B cell (primary cell): ENCODE data around the gene FRMD8. TPM values are rescaled to one million over a fixed set of nuclear protein-coding genes. Genes with fewer than 3 reads are reported as not detected.

Source experiments
- ATAC-seq: fragments of 200-7000 bp; cut with Tn5 transposase; one replicate; pipeline ENCODE4 v1.10.0; 2021; ENCODE audit warnings: low read depth, mild to moderate bottlenecking, moderate number of reproducible peaks, moderate library complexity
- CTCF ChIA-PET: fragments of 350-600 bp; sonication (Branson Sonifier 250); formaldehyde crosslinking; loops from one replicate; lab custom pipeline; 2021; ENCODE audit warnings: antibody characterized with exemption, inconsistent platforms; lab: Charles Lee
- POLR2A ChIA-PET: fragments of 350-600 bp; sonication (Branson Sonifier 250); formaldehyde crosslinking; loops from one replicate; lab custom pipeline; 2021; ENCODE audit warnings: antibody characterized with exemption; lab: Charles Lee
- DNase-seq: peaks from one replicate; pipeline ENCODE4 v3.0.0; 2013
- H2AFZ ChIP-seq: 2 replicates; pipeline ENCODE4 v1.6.1; 2012; ENCODE audit warnings: mild to moderate bottlenecking, low read depth, low read length; ENCODE audit not compliant: insufficient read depth, poor library complexity, severe bottlenecking
- H3K27ac ChIP-seq, 2 donors: 1 replicate in 1 of 2; 2 replicates in 1 of 2; pipeline ENCODE4 v1.5.1; 2012 to 2013; ENCODE audit warnings: low read length in 2 of 2, mild to moderate bottlenecking in 2 of 2, moderate library complexity in 1 of 2
- H3K27me3 ChIP-seq, 4 experiments: fragments of 200-600 bp in 1 of 4; sonication (generic) in 1 of 4; replicated peaks in 1 of 4; 1 replicate in 2 of 4; 2 replicates in 2 of 4; pipeline versions ENCODE4 v1.6.1 to v1.7.0; 2013 to 2016; ENCODE audit warnings: low read length in 3 of 4, mild to moderate bottlenecking in 2 of 4, mixed read lengths in 1 of 4, moderate library complexity in 1 of 4; ENCODE audit not compliant: insufficient read depth in 4 of 4, control insufficient read depth in 3 of 4; ENCODE audit errors: control extremely low read depth in 1 of 4
- H3K36me3 ChIP-seq, 2 experiments: replicated peaks in 1 of 2; 1 replicate in 1 of 2; 2 replicates in 1 of 2; pipeline versions ENCODE4 v1.6.1 to v1.7.1; 2013; ENCODE audit warnings: low read length in 1 of 2; ENCODE audit not compliant: insufficient read depth in 2 of 2, control insufficient read depth in 1 of 2; ENCODE audit errors: control extremely low read depth in 1 of 2, extremely low read depth in 1 of 2
- H3K4me1 ChIP-seq, 2 donors: fragments of 200-600 bp in 1 of 2; sonication (generic) in 1 of 2; 1 replicate in 1 of 2; 2 replicates in 1 of 2; pipeline versions ENCODE4 v1.5.1 to v1.6.1; 2013 to 2017; ENCODE audit warnings: low read length in 2 of 2; ENCODE audit not compliant: control insufficient read depth in 2 of 2, insufficient read depth in 2 of 2
- H3K4me2 ChIP-seq: replicated peaks from 2 replicates; pipeline ENCODE3; 2012; ENCODE audit warnings: mild to moderate bottlenecking, low read depth, low read length; ENCODE audit not compliant: poor library complexity, severe bottlenecking
- H3K4me3 ChIP-seq, 5 experiments: fragments of 200-600 bp in 1 of 5; sonication (generic) in 1 of 5; 1 replicate in 3 of 5; 2 replicates in 2 of 5; pipeline versions ENCODE4 v1.5.1 to v1.7.0; 2011 to 2016; ENCODE audit warnings: low read length in 4 of 5, mild to moderate bottlenecking in 4 of 5, low read depth in 2 of 5, control low read depth in 1 of 5, moderate library complexity in 1 of 5; ENCODE audit not compliant: insufficient read depth in 1 of 5; ENCODE audit errors: control extremely low read depth in 1 of 5, extremely low read depth in 1 of 5
- H3K79me2 ChIP-seq: fragments of 200-600 bp; sonication (generic); one replicate; pipeline ENCODE4 v1.6.0; 2016; ENCODE audit warnings: low read length; ENCODE audit not compliant: control insufficient read depth, insufficient read depth
- H3K9ac ChIP-seq: fragments of 200-600 bp; sonication (generic); 2 replicates; pipeline ENCODE4 v1.6.1; 2017; ENCODE audit warnings: mild to moderate bottlenecking, low read length, moderate library complexity
- H3K9me3 ChIP-seq, 3 donors: one replicate each; pipeline versions ENCODE4 v1.6.1 to v1.7.1; 2013; ENCODE audit warnings: low read length in 2 of 3; ENCODE audit not compliant: control insufficient read depth in 2 of 3, insufficient read depth in 1 of 3; ENCODE audit errors: control extremely low read depth in 1 of 3
- H4K20me1 ChIP-seq: 2 replicates; pipeline ENCODE4 v1.6.0; 2012; ENCODE audit warnings: mild to moderate bottlenecking, low read length; ENCODE audit not compliant: insufficient read depth, control insufficient read depth, poor library complexity, severe bottlenecking
- H3K27ac Mint-ChIP-seq: one replicate; pipeline ENCODE4 v1.8.0; 2021; ENCODE audit warnings: mixed read lengths
- H3K27me3 Mint-ChIP-seq: one replicate; pipeline ENCODE4 v1.8.0; 2021; ENCODE audit warnings: mixed read lengths
- H3K4me1 Mint-ChIP-seq: one replicate; pipeline ENCODE4 v1.8.0; 2021; ENCODE audit warnings: mixed read lengths
- H3K4me3 Mint-ChIP-seq: one replicate; pipeline ENCODE4 v1.8.0; 2021; ENCODE audit warnings: mixed read lengths
- H3K9me3 Mint-ChIP-seq: one replicate; pipeline ENCODE4 v1.8.0; 2022; ENCODE audit warnings: mixed read lengths; ENCODE audit not compliant: insufficient read depth
- EZH2 ChIP-seq: IDR thresholded peaks from 2 replicates; pipeline ENCODE4 v1.6.1; 2012; ENCODE audit warnings: borderline replicate concordance, low read depth, mild to moderate bottlenecking, moderate library complexity, low read length; ENCODE audit not compliant: insufficient read depth, poor library complexity, severe bottlenecking
- WGBS: methylation state at CpG from one replicate; pipeline ENCODE4 v1.1.5; 2013; ENCODE audit warnings: missing lambda C conversion rate; ENCODE audit not compliant: insufficient coverage; 5-methylcytosine and 5-hydroxymethylcytosine counted together
- intact Hi-C: fragments of 100-400 bp; cut with micrococcal nuclease; formaldehyde crosslinking; loops from one replicate; pipeline ENCODE4 v1.10.0; 2022
- polyA plus RNA-seq: library from polyadenylated mRNA; depleted of rRNA; stranded (reverse); fragments of >200 nt; gene quantifications from 2 replicates; pipeline ENCODE4 v1.2.3, GENCODE V29; 2012
- total RNA-seq, 2 donors: library from RNA; stranded (reverse); fragments of 120-200 nt in 1 of 2; gene quantifications; 1 replicate in 1 of 2; 2 replicates in 1 of 2; pipeline versions ENCODE4 v1.2.3 to v1.2.4, GENCODE V29; 2013 to 2022
- TF ChIP-seq, protein P1 (sequence below): fragments of 200-600 bp; IDR thresholded peaks from one replicate; pipeline ENCODE4 v1.8.0; 2022; ENCODE audit warnings: antibody characterized with exemption, mild to moderate bottlenecking

The FRMD8 gene
- total and polyA plus RNA-seq, 2 donors (not counting 1 experiment from before 2014, with no cell fraction given) = 44.3 to 73.6 TPM

DNA sequence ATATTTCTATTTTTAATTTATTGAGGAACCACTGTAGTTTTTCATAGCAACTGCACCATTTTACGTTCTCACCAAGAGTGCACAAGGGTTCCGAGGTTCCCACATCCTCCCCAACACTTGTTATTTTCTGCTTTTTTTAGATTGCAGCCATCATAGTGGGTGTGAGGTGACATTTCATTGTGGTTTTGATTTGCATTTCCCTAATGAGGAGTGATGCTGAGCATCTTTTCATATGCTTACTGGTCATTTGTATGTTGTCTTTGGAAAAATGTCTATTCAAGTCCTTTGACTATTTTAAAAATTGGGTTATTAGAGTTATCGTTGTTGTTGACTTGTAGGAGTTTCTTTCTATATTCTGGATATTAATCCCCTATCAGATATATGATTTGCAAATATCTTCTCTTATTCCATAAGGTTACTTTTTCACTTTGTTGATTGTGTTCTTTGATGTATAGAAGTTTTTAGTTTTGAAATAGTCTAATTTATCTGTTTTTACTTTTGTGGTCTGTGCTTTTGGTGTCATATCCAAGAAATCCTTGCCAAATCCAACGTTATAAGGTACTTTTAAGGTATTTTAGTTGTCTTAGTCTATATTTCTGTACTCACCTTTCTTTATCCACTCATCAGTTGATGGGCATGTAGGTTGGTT, 45.1 kb downstream of the FRMD8 start:
- WGBS = no CpG with 5 or more reads among the region's 4 CpGs
- Histone ChIP-seq H3K36me3 (peaks cover 3 to 23% of the 10 kb centered on the region in 2 experiments), H3K9me3 (no peaks in the 10 kb centered on the region), H3K9ac (peak overlapping the region; percentile 9), H3K27me3 (no peaks in the 10 kb centered on the region), H2AFZ (no peak overlapping the region), H3K79me2 (peaks cover 67% of the 10 kb centered on the region), H3K4me3 (peak overlapping the region in 2 of 5 experiments; percentile 25 to 50), H3K4me1 (peaks cover 62 to 66% of the 10 kb centered on the region in 2 donors), H3K4me2 (peak overlapping the region; percentile 94), H3K27ac (peak overlapping the region; percentile 87 to 97), H4K20me1 (no peaks in the 10 kb centered on the region)
- no peaks in the 10 kb centered on the region for H3K9me3 Mint-ChIP-seq
- CTCF ChIA-PET = interaction anchor here (1.1 to 1.5 kb wide), 6 partner anchors 10 to 71 kb away, joined by 3 to 54 read pairs (median 7); partner anchors contain the start of gene NEAT1
- peak overlapping the region; percentile 56 for H3K4me3 Mint-ChIP-seq
- ATAC-seq (peak; percentile 70), DNase-seq (peak; percentile 82)
- peaks cover 75% of the 10 kb centered on the region for H3K4me1 Mint-ChIP-seq
- no peak for TF ChIP-seq EZH2
- TF ChIP-seq, protein P1, sequence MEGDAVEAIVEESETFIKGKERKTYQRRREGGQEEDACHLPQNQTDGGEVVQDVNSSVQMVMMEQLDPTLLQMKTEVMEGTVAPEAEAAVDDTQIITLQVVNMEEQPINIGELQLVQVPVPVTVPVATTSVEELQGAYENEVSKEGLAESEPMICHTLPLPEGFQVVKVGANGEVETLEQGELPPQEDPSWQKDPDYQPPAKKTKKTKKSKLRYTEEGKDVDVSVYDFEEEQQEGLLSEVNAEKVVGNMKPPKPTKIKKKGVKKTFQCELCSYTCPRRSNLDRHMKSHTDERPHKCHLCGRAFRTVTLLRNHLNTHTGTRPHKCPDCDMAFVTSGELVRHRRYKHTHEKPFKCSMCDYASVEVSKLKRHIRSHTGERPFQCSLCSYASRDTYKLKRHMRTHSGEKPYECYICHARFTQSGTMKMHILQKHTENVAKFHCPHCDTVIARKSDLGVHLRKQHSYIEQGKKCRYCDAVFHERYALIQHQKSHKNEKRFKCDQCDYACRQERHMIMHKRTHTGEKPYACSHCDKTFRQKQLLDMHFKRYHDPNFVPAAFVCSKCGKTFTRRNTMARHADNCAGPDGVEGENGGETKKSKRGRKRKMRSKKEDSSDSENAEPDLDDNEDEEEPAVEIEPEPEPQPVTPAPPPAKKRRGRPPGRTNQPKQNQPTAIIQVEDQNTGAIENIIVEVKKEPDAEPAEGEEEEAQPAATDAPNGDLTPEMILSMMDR = no peak
- no peaks in the 10 kb centered on the region for H3K27me3 Mint-ChIP-seq
- peak overlapping the region; percentile 79 for H3K27ac Mint-ChIP-seq
- intact Hi-C loops = loop anchor here (1.0 kb wide), 2 partner anchors 10 kb away; no protein-coding TSS in a partner anchor
- POLR2A ChIA-PET = interaction anchor here (1.1 to 1.3 kb wide), 2 partner anchors 16 to 70 kb away, joined by 4 to 5 read pairs; no protein-coding TSS in a partner anchor
